Gastroesophageal sphincter (tissue), 4 donors: Measurements from ENCODE around the gene GALNT12. TPM values are rescaled to one million over a fixed set of nuclear protein-coding genes. Genes with fewer than 3 reads are reported as not detected.

Source experiments
- ATAC-seq: fragments of 150-250 bp; one replicate; pipeline ENCODE4 v1.9.1; 2016; ENCODE audit warnings: mild to moderate bottlenecking, moderate library complexity
- H3K27ac ChIP-seq, 4 donors: fragments of 200-600 bp; sonication (generic) in 3 of 4; 1 replicate in 3 of 4; 2 replicates in 1 of 4; pipeline ENCODE4 v1.5.1; 2016 to 2019
- H3K27me3 ChIP-seq: fragments of 200-600 bp; sonication (generic); one replicate; pipeline ENCODE4 v1.5.1; 2019
- H3K36me3 ChIP-seq, 2 donors: fragments of 200-600 bp; sonication (generic); one replicate each; pipeline ENCODE4 v1.5.1; 2019; ENCODE audit warnings: control low read depth in 1 of 2
- H3K4me1 ChIP-seq, 3 donors: fragments of 200-600 bp; sonication (generic); 1 replicate in 2 of 3; 2 replicates in 1 of 3; pipeline ENCODE4 v1.5.1; 2016 to 2019; ENCODE audit warnings: control low read depth in 2 of 3
- H3K4me3 ChIP-seq, 2 donors: fragments of 200-600 bp; sonication (generic); one replicate each; pipeline ENCODE4 v1.5.1; 2019; ENCODE audit warnings: mild to moderate bottlenecking in 1 of 2, moderate library complexity in 1 of 2
- H3K9me3 ChIP-seq, 3 donors: fragments of 200-600 bp; sonication (generic); one replicate each; pipeline ENCODE4 v1.5.1; 2017 to 2019; ENCODE audit warnings: control low read depth in 2 of 3
- EP300 ChIP-seq: sonication (generic); formaldehyde crosslinking; IDR thresholded peaks from one replicate; pipeline ENCODE4 v1.6.1; 2017; ENCODE audit warnings: antibody characterized with exemption, mild to moderate bottlenecking
- POLR2A ChIP-seq, 2 donors: fragments of 450-650 bp; IDR thresholded peaks; one replicate each; pipeline ENCODE4 v1.6.1; 2017; ENCODE audit warnings: antibody characterized with exemption in 2 of 2, mild to moderate bottlenecking in 2 of 2, moderate library complexity in 1 of 2
- POLR2AphosphoS5 ChIP-seq: sonication (generic); formaldehyde crosslinking; IDR thresholded peaks from one replicate; pipeline ENCODE4 v1.6.1; 2017; ENCODE audit warnings: antibody characterized with exemption
- WGBS, 2 donors: methylation state at CpG; one replicate each; pipeline ENCODE4 v1.1.5; 2018; ENCODE audit warnings: low coverage in 1 of 2; 5-methylcytosine and 5-hydroxymethylcytosine counted together
- total RNA-seq, 4 donors: library from RNA; depleted of rRNA; stranded (reverse); fragments of >200 nt; gene quantifications; one replicate each; pipeline ENCODE4 v1.1.0, GENCODE V29; 2016
- TF ChIP-seq, protein P1 (sequence below), 4 experiments: fragments of 200-600 bp in 2 of 4; fragments of 450-650 bp in 2 of 4; sonication (generic) in 1 of 4; IDR thresholded peaks; one replicate each; pipeline ENCODE4 v1.5.1; 2017 to 2019; ENCODE audit warnings: antibody characterized with exemption in 4 of 4, mild to moderate bottlenecking in 2 of 4, moderate library complexity in 2 of 4

Gene GALNT12
- total RNA-seq, 4 donors from 2014 or later: 13.7 to 34.6 (median 15.2) TPM

DNA sequence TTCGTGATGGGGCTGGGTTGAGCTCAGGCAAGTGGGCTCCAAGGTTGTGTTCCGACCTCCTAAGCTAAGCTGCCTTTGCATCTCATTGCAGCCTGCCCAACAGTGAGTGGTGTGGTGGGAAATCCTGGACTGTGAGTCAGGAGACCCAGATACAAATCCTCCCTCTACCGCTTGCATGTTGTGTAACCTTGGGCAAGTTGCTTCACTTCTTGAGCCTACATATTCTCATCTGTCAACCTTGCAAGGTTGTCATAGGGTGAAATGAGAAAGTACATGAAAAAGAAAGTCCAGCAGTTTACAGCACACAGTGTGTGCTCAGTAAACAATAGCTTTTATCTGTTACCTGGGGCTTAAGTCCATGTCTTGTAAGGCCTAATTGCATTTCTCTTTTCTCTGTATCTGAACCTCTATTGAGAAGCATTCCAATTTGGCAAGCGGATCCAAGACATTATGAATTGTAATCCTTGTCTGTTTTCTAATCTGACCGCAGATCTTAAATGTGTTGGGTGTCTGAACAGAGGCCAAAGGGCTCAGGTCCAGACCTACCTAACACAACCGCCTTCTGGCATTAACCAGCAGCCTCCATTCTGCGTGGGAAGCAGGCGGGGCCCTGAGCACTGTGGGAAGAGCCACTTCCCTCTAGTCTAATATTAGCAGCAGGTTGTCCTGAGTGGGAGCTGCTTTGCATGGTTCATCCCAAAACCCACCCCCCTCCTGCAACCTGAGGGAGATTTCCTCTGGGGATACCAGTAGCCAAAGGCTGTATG, 1.8 kb upstream of the GALNT12 start:
- H3K36me3 ChIP-seq: no peaks in the 10 kb centered on the region
- H3K4me1 ChIP-seq: peaks cover 0 to 66% (median 16%) of the 10 kb centered on the region in 3 donors
- 42 to 80% methylated on average over 2 to 6 of the region's 8 CpGs for WGBS, 2 donors
- H3K27me3 ChIP-seq: no peaks in the 10 kb centered on the region
- ATAC-seq: peak; percentile 56
- H3K4me3 ChIP-seq: peak overlapping the region in 1 of 2 donors; percentile 63
- H3K9me3 ChIP-seq: no peaks in the 10 kb centered on the region
- H3K27ac ChIP-seq: peak overlapping the region; percentile 29 to 87 (median 84)
- TF ChIP-seq EP300: no peak
- TF ChIP-seq, protein P1, sequence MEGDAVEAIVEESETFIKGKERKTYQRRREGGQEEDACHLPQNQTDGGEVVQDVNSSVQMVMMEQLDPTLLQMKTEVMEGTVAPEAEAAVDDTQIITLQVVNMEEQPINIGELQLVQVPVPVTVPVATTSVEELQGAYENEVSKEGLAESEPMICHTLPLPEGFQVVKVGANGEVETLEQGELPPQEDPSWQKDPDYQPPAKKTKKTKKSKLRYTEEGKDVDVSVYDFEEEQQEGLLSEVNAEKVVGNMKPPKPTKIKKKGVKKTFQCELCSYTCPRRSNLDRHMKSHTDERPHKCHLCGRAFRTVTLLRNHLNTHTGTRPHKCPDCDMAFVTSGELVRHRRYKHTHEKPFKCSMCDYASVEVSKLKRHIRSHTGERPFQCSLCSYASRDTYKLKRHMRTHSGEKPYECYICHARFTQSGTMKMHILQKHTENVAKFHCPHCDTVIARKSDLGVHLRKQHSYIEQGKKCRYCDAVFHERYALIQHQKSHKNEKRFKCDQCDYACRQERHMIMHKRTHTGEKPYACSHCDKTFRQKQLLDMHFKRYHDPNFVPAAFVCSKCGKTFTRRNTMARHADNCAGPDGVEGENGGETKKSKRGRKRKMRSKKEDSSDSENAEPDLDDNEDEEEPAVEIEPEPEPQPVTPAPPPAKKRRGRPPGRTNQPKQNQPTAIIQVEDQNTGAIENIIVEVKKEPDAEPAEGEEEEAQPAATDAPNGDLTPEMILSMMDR (IDR thresholded peaks at IDR 0.05): no peak
- TF ChIP-seq POLR2AphosphoS5: peak; percentile 85
- TF ChIP-seq POLR2A (IDR thresholded peaks at IDR 0.05): no peak

- H3K9me3 ChIP-seq: no peaks in the 10 kb centered on the region
- peak overlapping the region in 1 of 2 donors; percentile 63 for H3K4me3 ChIP-seq
- no peaks in the 10 kb centered on the region for H3K36me3 ChIP-seq
- no peaks in the 10 kb centered on the region for H3K27me3 ChIP-seq
- 30 to 59% methylated on average over 7 to 8 of the region's 8 CpGs for WGBS, 2 donors
- peak overlapping the region; percentile 29 to 87 (median 84) for H3K27ac ChIP-seq
- H3K4me1 ChIP-seq: peaks cover 0 to 65% (median 16%) of the 10 kb centered on the region in 3 donors
- peak; percentile 59 for ATAC-seq
- TF ChIP-seq, protein P1 (IDR thresholded peaks at IDR 0.05): peak; percentile 8 to 49 (median 31)
- TF ChIP-seq EP300 (no peak), POLR2AphosphoS5 (no peak), POLR2A (IDR thresholded peaks at IDR 0.05) (no peak)
These were observed 955 bp upstream of the GALNT12 start for GRCh38 chr9:98806394-98807035.

GRCh38 chr9:98807814-98808195, 335 bp downstream of the GALNT12 start:
- TF ChIP-seq EP300 (no peak), POLR2AphosphoS5 (no peak), POLR2A (IDR thresholded peaks at IDR 0.05) (no peak)
- TF ChIP-seq, protein P1 (IDR thresholded peaks at IDR 0.05): no peak
- 0% methylated on average over 6 of the region's 46 CpGs; no CpG with 5 or more reads in 1 of the 2 donors for WGBS, 2 donors
- peak overlapping the region; percentile 63 to 71 for H3K4me3 ChIP-seq
- H3K27ac ChIP-seq: peak overlapping the region in 3 of 4 donors; percentile 84 to 87 (median 85)
- ATAC-seq: peak; percentile 20
- no peaks in the 10 kb centered on the region for H3K36me3 ChIP-seq
- no peaks in the 10 kb centered on the region for H3K9me3 ChIP-seq
- H3K4me1 ChIP-seq: peaks cover 0 to 65% (median 16%) of the 10 kb centered on the region in 3 donors
- H3K27me3 ChIP-seq: no peaks in the 10 kb centered on the region

DNA sequence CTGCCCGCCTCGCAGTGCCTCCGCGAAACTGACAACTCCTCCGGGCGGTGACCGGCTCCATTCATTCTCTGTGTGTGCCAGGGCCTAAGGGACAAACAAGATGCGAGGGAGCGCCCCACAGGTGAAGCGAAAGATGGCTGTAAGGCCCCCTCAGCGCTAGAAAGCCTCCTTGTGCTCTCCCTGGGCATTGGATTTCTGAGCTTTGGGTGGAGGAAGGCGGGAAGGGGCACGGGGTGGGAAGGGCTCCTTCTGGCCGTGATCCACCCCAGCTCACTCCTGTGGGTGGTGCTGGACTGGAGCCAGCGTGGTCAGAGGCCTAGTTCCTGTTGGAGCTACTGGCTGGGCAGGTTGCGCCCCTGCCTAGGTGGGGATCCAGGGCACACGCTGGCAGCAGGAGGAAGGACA, 943 bp downstream of the GALNT12 start:
- WGBS, 2 donors: 20 to 27% methylated on average over 2 to 11 of the region's 17 CpGs
- Histone ChIP-seq H3K4me1 (peaks cover 0 to 65% (median 16%) of the 10 kb centered on the region in 3 donors), H3K36me3 (no peaks in the 10 kb centered on the region), H3K27ac (peak overlapping the region in 3 of 4 donors; percentile 84 to 87 (median 85)), H3K27me3 (no peaks in the 10 kb centered on the region), H3K4me3 (peak overlapping the region; percentile 63 to 71), H3K9me3 (no peaks in the 10 kb centered on the region)
- TF ChIP-seq POLR2AphosphoS5: no peak
- TF ChIP-seq, protein P1 (IDR thresholded peaks at IDR 0.05): no peak
- TF ChIP-seq EP300: no peak
- TF ChIP-seq POLR2A (IDR thresholded peaks at IDR 0.05): no peak
- no peak for ATAC-seq
